Brain microvascular endothelial cell (primary cell): ENCODE measurements around the gene INPP5F.
"Not testable (repeated sequence)": the region's sequence is repeated elsewhere in the genome, so short reads cannot be mapped to it uniquely, and the experiment has no call there.

Experiments
- DNase-seq: peaks from one replicate; pipeline ENCODE4 v3.0.0-alpha.2; 2020
- H3K27ac ChIP-seq: fragments of 250-450 bp; sonication (Bioruptor Pico); 2 replicates; pipeline ENCODE4 v1.5.1; 2020; ENCODE audit warnings: mild to moderate bottlenecking, moderate library complexity
- H3K27me3 ChIP-seq: fragments of 250-450 bp; sonication (Bioruptor Pico); replicated peaks from 2 replicates; pipeline ENCODE4 v1.5.1; 2020; ENCODE audit warnings: mild to moderate bottlenecking
- H3K36me3 ChIP-seq: fragments of 250-450 bp; sonication (Bioruptor Pico); replicated peaks from 2 replicates; pipeline ENCODE4 v1.5.1; 2020; ENCODE audit warnings: mild to moderate bottlenecking
- H3K4me3 ChIP-seq: 2 replicates; pipeline ENCODE4 v1.5.1; 2011; ENCODE audit warnings: low read depth, mild to moderate bottlenecking, control low read depth, low read length, moderate library complexity
- CTCF ChIP-seq: IDR thresholded peaks from 2 replicates; pipeline ENCODE4 v1.5.1; 2011; ENCODE audit warnings: low read depth, mild to moderate bottlenecking, moderate library complexity, low read length, control low read depth, inconsistent platforms; ENCODE audit errors: missing control alignments
- in situ Hi-C: cut with HindIII; loops from 2 replicates; pipeline ENCODE4 v1.10.0; 2017; ENCODE audit warnings: low sequenced_read_pairs, low pct_ligation_motif_present

INPP5F gene

GRCh38 chr10:119783665-119784027 lies 57.8 kb downstream of the INPP5F start:
- no peak overlapping the region for H3K4me3 ChIP-seq

DNA sequence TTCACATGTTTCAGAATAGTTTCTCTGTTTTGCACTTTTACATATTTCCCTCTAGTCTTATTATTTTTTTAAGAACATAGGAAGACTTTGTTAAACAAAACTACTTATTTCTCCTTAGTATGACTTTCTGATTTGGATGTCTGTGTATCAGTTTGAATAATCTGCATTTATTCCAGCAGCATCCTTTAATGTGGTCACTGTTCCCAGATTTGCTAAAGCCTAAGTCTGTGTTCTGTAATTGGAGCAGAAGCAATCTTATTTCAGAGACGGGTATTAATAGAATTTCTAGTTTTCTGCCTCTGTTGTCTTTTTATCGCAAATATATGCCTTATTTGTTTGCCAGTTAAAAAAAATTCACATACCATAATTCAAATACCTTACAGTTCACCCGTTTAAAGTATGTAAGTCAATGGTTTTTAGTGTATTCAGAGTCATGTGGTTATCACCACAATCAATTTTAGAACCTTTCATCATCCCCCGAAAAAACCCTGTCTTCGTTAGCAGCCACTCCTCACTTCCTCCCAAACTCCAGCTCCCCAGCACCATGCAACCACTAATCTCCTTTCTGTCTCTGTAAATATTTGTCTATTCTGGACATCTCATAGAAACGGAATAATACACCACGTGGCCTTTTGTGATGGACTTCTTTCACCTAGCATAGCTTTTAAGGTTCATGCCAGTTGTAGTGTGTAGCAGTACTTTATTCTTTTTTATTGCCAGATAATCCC lies 58.7 kb downstream of the INPP5F start:
- Histone ChIP-seq H3K4me3 (no peak overlapping the region), H3K27ac (no peak overlapping the region), H3K27me3 (no peaks in the 10 kb centered on the region), H3K36me3 (no peaks in the 10 kb centered on the region)
- TF ChIP-seq CTCF, result no peak
- no peak for DNase-seq
- in situ Hi-C loops, result no loop called here

More at GRCh38 chr10:119783665-119784027, 57.8 kb downstream of the INPP5F start:
- in situ Hi-C loops, result no loop called here
- Histone ChIP-seq H3K27ac (no peak overlapping the region), H3K36me3 (no peaks in the 10 kb centered on the region), H3K27me3 (no peaks in the 10 kb centered on the region)
- no peak for DNase-seq
- TF ChIP-seq CTCF, result no peak

- in situ Hi-C loops, result no loop called here
- no peak overlapping the region for H3K4me3 ChIP-seq
- peak; percentile 87 for DNase-seq
- H3K36me3 ChIP-seq, result no peaks in the 10 kb centered on the region
- H3K27me3 ChIP-seq, result no peaks in the 10 kb centered on the region
- no peak for TF ChIP-seq CTCF
- no peak overlapping the region for H3K27ac ChIP-seq
These were observed 60.4 kb downstream of the INPP5F start for GRCh38 chr10:119786117-119786769.

GRCh38 chr10:119795101-119795500 lies 69.3 kb downstream of the INPP5F start:
- H3K36me3 ChIP-seq, H3K4me3 ChIP-seq, DNase-seq, H3K27ac ChIP-seq, in situ Hi-C loops, H3K27me3 ChIP-seq: not testable (repeated sequence)

- Histone ChIP-seq H3K27ac (no peak overlapping the region), H3K27me3 (no peaks in the 10 kb centered on the region), H3K4me3 (no peak overlapping the region), H3K36me3 (no peaks in the 10 kb centered on the region)
- no peak for TF ChIP-seq CTCF
- in situ Hi-C loops, result no loop called here
- no peak for DNase-seq
These were observed 70.2 kb downstream of the INPP5F start for GRCh38 chr10:119796039-119796438.

DNA sequence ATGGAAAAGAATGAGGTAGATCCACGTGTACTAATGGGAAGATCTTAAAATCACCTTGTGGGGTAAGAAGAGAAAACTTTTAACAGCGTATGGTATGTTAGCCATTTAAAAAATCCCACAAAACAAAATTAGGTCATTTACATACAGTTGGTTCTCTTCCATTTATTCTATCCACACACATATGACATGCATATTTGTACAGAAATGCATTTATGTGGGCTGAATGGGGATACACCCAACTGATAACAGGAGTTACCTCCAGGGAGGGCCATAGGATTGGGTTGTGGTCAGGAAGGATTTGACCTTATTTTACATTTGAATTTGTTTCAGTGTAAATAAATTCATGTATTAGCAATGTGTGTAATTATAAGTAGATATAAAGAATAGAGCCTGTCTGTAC lies 75.3 kb downstream of the INPP5F start:
- Histone ChIP-seq H3K4me3 (no peak overlapping the region), H3K27me3 (no peaks in the 10 kb centered on the region), H3K36me3 (no peaks in the 10 kb centered on the region), H3K27ac (no peak overlapping the region)
- no peak for DNase-seq
- in situ Hi-C loops, result no loop called here
- TF ChIP-seq CTCF, result no peak
